Measurements from ENCODE around the gene KCNMA1. TPM values are rescaled to one million over a fixed set of nuclear protein-coding genes. Genes with fewer than 3 reads are reported as not detected.

KCNMA1 gene
- total RNA-seq, 1 experiment from 2014 or later, result 0.49 TPM

GRCh38 chr10:77082601-77083252 lies 554.9 kb downstream of the KCNMA1 start:
- no peak overlapping the region for H3K27ac ChIP-seq (ENCODE audit: low read depth, low read length)
- ATAC-seq, result peak; percentile 61; the same call in 1 of the 2 replicates
- CTCF ChIA-PET, result no interaction called here

GRCh38 chr10:77081481-77081891 lies 556.1 kb downstream of the KCNMA1 start:
- Histone ChIP-seq H3K9me3 (ENCODE audit: control insufficient read depth in 1 of 2, insufficient read depth in 1 of 2, low read depth in 1 of 2, low read length in 2 of 2) (no peaks in the 10 kb centered on the region), H3K4me3 (replicated peaks in 1 of 2; ENCODE audit: low read depth in 1 of 2, low read length in 2 of 2) (no peak overlapping the region), H3K9me2 (ENCODE audit: insufficient read depth) (no peaks in the 10 kb centered on the region), H3K27me3 (ENCODE audit: insufficient read depth, low read length) (peaks cover 29% of the 10 kb centered on the region), H4K20me1 (ENCODE audit: insufficient read depth) (no peaks in the 10 kb centered on the region), H3K4me1 (ENCODE audit: control insufficient read depth in 1 of 2, insufficient read depth in 2 of 2, low read length in 2 of 2) (no peaks in the 10 kb centered on the region), H3K9ac (ENCODE audit: low read length) (no peak overlapping the region), H3K27ac (ENCODE audit: low read depth, low read length) (no peak overlapping the region), H3K4me2 (ENCODE audit: low read length) (no peak overlapping the region), H2AFZ (ENCODE audit: low read depth, low read length, poor library complexity, severe bottlenecking) (no peak overlapping the region), H3K36me3 (ENCODE audit: control insufficient read depth in 1 of 2, insufficient read depth in 2 of 2, low read length in 2 of 2) (no peaks in the 10 kb centered on the region), H3K79me2 (ENCODE audit: insufficient read depth, low read length) (no peaks in the 10 kb centered on the region)
- TF ChIP-seq, protein P1, sequence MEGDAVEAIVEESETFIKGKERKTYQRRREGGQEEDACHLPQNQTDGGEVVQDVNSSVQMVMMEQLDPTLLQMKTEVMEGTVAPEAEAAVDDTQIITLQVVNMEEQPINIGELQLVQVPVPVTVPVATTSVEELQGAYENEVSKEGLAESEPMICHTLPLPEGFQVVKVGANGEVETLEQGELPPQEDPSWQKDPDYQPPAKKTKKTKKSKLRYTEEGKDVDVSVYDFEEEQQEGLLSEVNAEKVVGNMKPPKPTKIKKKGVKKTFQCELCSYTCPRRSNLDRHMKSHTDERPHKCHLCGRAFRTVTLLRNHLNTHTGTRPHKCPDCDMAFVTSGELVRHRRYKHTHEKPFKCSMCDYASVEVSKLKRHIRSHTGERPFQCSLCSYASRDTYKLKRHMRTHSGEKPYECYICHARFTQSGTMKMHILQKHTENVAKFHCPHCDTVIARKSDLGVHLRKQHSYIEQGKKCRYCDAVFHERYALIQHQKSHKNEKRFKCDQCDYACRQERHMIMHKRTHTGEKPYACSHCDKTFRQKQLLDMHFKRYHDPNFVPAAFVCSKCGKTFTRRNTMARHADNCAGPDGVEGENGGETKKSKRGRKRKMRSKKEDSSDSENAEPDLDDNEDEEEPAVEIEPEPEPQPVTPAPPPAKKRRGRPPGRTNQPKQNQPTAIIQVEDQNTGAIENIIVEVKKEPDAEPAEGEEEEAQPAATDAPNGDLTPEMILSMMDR (IDR thresholded peaks at IDR 0.05 in 2 of 3, conservative IDR thresholded peaks at IDR 0.05 in 1 of 3; ENCODE audit: borderline replicate concordance in 1 of 3, insufficient read depth in 1 of 3, low read depth in 2 of 3, low read length in 2 of 3), result no peak
- TF ChIP-seq JUND (IDR thresholded peaks at IDR 0.05) (no peak), SRF (IDR thresholded peaks at IDR 0.05; ENCODE audit: low read depth) (no peak)
- RAD21 ChIA-PET (ENCODE audit: low non-redundant PET in 1 of 2, low total read pairs in 2 of 2, uncharacterized antibody in 2 of 2, unreplicated experiment in 2 of 2), result no interaction called here
- ATAC-seq (no peak), DNase-seq (ENCODE audit: low read depth, low spot score) (no peak)
- POLR2A ChIA-PET, result no interaction called here
- CTCF ChIA-PET, result no interaction called here
- intact Hi-C loops (cut with micrococcal nuclease), result no loop called here
- no TSS peak for BruUV-seq (replicated peaks)

More at GRCh38 chr10:77082601-77083252, 554.9 kb downstream of the KCNMA1 start:
- BruUV-seq (replicated peaks), result no TSS peak
- H3K4me2 ChIP-seq (ENCODE audit: low read length), result no peak overlapping the region
- RAD21 ChIA-PET (ENCODE audit: low non-redundant PET in 1 of 2, low total read pairs in 2 of 2, uncharacterized antibody in 2 of 2, unreplicated experiment in 2 of 2), result no interaction called here
- H3K4me1 ChIP-seq (ENCODE audit: control insufficient read depth in 1 of 2, insufficient read depth in 2 of 2, low read length in 2 of 2), result no peaks in the 10 kb centered on the region
- no peaks in the 10 kb centered on the region for H4K20me1 ChIP-seq (ENCODE audit: insufficient read depth)
- H3K27me3 ChIP-seq (ENCODE audit: insufficient read depth, low read length), result peaks cover 17% of the 10 kb centered on the region; the same call in 1 of the 2 replicates
- POLR2A ChIA-PET, result no interaction called here
- H3K4me3 ChIP-seq (replicated peaks in 1 of 2; ENCODE audit: low read depth in 1 of 2, low read length in 2 of 2), result no peak overlapping the region
- H3K9me3 ChIP-seq (ENCODE audit: control insufficient read depth in 1 of 2, insufficient read depth in 1 of 2, low read depth in 1 of 2, low read length in 2 of 2), result no peaks in the 10 kb centered on the region
- TF ChIP-seq, protein P1 (IDR thresholded peaks at IDR 0.05 in 2 of 3, conservative IDR thresholded peaks at IDR 0.05 in 1 of 3; ENCODE audit: borderline replicate concordance in 1 of 3, insufficient read depth in 1 of 3, low read depth in 2 of 3, low read length in 2 of 3), result peak in 2 of 3 experiments; percentile 40 to 62; a peak in 4 of 6 replicates
- TF ChIP-seq POLR2A (IDR thresholded peaks at IDR 0.05; ENCODE audit: borderline replicate concordance, extremely low read depth, insufficient read depth, insufficient read length), result no peak
- TF ChIP-seq MAX (IDR thresholded peaks at IDR 0.05), result no peak
- no peaks in the 10 kb centered on the region for H3K36me3 ChIP-seq (ENCODE audit: control insufficient read depth in 1 of 2, insufficient read depth in 2 of 2, low read length in 2 of 2)
- no peak overlapping the region for H3K9ac ChIP-seq (ENCODE audit: low read length)
- H3K79me2 ChIP-seq (ENCODE audit: insufficient read depth, low read length), result no peaks in the 10 kb centered on the region
- no peak for DNase-seq (ENCODE audit: low read depth, low spot score)
- intact Hi-C loops (cut with micrococcal nuclease), result no loop called here
- H2AFZ ChIP-seq (ENCODE audit: low read depth, low read length, poor library complexity, severe bottlenecking), result no peak overlapping the region
- H3K9me2 ChIP-seq (ENCODE audit: insufficient read depth), result no peaks in the 10 kb centered on the region

All from HCT116 (cell line).